ENCODE data around the gene FKBP1A.

GRCh38 chr20:1414982-1415381 lies 22.1 kb upstream of the FKBP1A start:
- TF ChIP-seq AFF1 (IDR thresholded peaks at IDR 0.05; ENCODE audit: low read depth in 1 of 2, partially characterized antibody in 2 of 2) = no peak
- no peak for TF ChIP-seq BRCA1 (IDR thresholded peaks at IDR 0.05)
- no peak for TF ChIP-seq BRCA1 (CRISPR knock-in tag; IDR thresholded peaks at IDR 0.05)
- TF ChIP-seq, protein P1, sequence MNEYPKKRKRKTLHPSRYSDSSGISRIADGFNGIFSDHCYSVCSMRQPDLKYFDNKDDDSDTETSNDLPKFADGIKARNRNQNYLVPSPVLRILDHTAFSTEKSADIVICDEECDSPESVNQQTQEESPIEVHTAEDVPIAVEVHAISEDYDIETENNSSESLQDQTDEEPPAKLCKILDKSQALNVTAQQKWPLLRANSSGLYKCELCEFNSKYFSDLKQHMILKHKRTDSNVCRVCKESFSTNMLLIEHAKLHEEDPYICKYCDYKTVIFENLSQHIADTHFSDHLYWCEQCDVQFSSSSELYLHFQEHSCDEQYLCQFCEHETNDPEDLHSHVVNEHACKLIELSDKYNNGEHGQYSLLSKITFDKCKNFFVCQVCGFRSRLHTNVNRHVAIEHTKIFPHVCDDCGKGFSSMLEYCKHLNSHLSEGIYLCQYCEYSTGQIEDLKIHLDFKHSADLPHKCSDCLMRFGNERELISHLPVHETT (CRISPR knock-in tag; conservative IDR thresholded peaks at IDR 0.05 in 1 of 2, IDR thresholded peaks at IDR 0.05 in 1 of 2) = no peak
- TF ChIP-seq HIVEP1 (CRISPR knock-in tag; IDR thresholded peaks at IDR 0.05) = no peak
- no peak for TF ChIP-seq ZNF512 (tag; IDR thresholded peaks at IDR 0.05)
- no peak for TF ChIP-seq CBX3 (IDR thresholded peaks at IDR 0.05; ENCODE audit: borderline replicate concordance in 1 of 2, low read length in 2 of 2)
- no peak for TF ChIP-seq ZNF232 (CRISPR knock-in tag; IDR thresholded peaks at IDR 0.05)
- TF ChIP-seq SMAD1 (IDR thresholded peaks at IDR 0.05; ENCODE audit: low read depth, low read length, partially characterized antibody) = no peak
- no peak for TF ChIP-seq PML (IDR thresholded peaks at IDR 0.05; ENCODE audit: low read length)

All from K562 (cell line).